GM12872 (cell line): Measurements from ENCODE around the gene SLC25A22.

ENCODE experiments used
- TF ChIP-seq, protein P1 (sequence below): IDR thresholded peaks from 3 replicates; pipeline ENCODE4 v1.5.1; 2011; ENCODE audit warnings: low read depth, mild to moderate bottlenecking, low read length, moderate library complexity; ENCODE audit not compliant: insufficient read depth

SLC25A22 gene

GRCh38 chr11:843086-843734 is 45.1 kb upstream of the SLC25A22 start:
- TF ChIP-seq, protein P1, sequence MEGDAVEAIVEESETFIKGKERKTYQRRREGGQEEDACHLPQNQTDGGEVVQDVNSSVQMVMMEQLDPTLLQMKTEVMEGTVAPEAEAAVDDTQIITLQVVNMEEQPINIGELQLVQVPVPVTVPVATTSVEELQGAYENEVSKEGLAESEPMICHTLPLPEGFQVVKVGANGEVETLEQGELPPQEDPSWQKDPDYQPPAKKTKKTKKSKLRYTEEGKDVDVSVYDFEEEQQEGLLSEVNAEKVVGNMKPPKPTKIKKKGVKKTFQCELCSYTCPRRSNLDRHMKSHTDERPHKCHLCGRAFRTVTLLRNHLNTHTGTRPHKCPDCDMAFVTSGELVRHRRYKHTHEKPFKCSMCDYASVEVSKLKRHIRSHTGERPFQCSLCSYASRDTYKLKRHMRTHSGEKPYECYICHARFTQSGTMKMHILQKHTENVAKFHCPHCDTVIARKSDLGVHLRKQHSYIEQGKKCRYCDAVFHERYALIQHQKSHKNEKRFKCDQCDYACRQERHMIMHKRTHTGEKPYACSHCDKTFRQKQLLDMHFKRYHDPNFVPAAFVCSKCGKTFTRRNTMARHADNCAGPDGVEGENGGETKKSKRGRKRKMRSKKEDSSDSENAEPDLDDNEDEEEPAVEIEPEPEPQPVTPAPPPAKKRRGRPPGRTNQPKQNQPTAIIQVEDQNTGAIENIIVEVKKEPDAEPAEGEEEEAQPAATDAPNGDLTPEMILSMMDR, result peak; percentile 11; the same call in 1 of the 3 replicates

DNA sequence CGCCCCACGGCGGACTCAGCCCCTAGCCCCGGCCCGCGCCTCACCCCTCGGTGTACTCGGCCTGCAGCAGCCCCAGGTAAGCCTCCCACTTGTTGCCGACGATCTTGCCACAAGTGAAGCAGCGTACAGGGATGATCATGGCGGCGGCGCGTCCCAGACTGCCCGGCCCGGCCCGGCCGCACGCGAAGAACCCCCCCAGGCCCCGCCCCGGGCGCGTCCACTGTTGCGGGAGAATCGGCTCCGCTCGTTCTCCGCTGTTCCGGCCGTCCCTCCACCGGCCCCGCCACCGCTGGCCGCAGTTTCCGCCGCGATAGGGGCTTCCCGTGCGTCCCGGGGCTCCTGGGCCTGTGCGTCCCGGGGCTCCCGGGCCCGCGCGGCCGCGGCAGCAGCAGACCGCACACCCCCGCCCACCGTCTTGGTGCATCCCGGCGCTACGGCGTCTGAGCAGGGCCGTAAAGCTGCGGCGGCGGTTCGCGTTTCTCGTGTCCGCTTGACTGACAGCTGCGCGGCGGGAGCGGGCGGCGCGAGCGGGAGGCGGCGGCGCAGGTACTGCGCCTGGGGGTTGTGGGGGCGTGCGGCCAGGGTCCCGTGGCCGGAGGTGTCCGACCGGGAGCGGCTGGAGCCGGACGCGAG is 44.4 kb upstream of the SLC25A22 start, which contains the start of the genes POLR2L and TSPAN4:
Gene POLR2L, minus strand, starts transcription at position 160 of the 633 bp plus-strand sequence. Its CDS starts 21 bp downstream, at position 139.
Gene TSPAN4, plus strand, starts transcription at position 483 of the 633 bp plus-strand sequence. CDS start 7,453 bp downstream, outside the sequence.
- TF ChIP-seq, protein P1, result no peak

DNA sequence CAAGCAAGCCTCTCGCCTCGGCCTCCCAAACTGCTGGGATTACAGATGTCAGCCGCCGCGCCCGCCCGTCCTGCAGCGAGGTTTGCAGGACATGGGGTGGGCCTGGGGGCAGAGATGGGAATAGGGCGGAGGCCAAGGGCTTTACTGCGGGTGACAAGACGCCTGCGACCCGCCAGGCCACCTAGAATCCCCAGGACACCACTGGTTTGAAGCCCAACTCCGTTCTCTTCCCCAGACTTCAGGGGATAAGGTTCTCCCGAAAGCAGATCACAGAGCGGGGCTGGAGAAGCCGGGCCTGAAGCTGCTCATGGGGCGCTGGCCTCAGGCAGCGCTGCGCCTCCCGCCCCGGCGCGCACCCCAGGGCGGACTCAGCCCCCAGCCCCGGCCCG is 43.9 kb upstream of the SLC25A22 start:
- TF ChIP-seq, protein P1, result no peak

DNA sequence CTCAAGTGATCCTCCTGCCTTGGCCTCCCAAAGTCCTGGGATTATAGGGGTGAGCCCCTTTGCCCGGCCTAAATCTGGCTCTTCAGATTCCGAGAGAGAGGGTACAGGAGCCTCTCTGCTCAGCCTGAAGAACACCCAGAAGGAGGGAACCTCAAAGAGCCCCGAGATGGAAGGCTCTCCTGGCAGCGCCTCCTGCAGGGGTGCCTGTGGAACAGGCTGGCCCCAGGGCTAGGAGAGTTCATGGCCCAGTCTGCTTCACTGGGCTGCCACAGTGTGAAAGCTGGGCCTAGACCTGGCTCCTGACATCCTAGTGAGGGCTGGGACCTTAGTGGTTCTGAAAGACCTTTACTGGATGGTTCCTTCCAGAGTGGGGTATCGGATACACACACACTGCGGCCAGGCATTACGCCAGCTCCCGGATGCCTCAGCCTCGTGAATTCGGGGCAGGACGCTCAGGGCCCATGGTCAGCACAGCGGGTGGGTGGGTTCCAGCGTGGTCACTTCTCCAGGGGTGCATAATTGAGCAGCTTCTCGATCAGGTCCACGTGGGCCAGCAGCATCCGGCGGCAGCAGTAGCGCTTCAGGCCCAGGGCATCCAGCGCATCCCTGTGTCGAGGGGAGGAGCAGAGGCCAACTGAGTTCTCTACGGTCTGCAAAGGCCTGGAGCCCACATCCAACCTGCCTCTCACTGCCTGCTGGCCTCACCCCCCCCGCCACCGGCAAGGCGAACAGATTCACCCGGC is 42.0 kb upstream of the SLC25A22 start:
- TF ChIP-seq, protein P1, result peak; percentile 52

DNA sequence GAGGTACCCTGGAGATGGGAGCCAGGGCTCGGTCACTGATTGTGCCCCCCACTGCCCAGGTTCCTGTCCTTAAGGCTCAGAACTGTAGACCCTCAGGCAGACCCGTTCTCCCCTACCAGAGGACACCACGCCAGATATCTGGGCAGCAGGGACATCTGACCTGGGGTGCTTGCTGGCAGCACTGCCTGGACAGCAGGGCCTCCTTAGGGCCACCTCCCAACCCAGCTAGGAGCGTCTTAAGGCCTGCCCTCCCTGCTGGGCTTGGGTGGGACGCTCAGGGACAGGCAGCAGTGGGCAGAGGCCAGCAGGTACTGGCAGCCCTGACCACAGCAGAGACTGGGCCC is 41.2 kb upstream of the SLC25A22 start:
- TF ChIP-seq, protein P1, result no peak

DNA sequence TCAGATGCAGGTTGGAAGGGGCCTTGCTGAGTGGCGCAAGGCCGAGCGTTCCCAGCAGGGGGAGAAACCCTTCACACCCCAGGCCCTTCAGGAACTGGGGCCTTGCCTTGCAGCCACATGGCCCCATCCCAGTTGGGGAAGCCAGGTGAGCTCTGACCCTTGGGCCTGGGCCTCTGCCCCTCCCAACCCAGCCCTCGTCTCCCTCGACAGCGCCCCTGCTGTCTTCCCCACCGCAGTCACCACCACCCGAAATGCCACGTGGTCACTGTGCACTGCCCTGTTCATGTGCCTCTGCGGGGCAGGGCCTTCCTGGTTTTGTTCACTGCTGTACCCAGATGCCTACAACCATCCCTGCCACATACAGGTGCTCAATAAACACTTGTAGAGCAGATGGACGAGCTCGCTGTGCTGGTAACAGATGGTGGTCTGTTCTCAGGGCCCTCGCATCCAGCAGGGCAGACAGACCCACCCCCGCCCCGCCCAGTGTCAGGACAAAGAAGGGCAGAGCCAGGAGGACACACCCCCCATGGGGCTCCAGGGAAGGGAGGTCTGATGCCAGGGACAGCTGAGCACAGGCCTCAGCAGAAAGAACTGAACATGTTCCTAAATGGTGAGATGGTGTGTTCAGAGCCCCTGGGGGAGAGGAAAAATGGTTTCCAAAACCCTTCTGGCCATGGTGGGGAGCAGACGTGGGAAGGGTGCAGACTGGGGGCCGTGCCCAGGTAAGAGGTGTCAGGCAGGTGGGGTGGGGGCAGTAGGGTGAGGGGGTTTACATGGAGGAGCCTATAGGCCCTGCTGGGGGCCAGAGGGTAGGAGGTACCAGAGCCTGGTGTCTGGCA is 40.6 kb upstream of the SLC25A22 start:
- TF ChIP-seq, protein P1, result 0 out of 3 replicates have a peak, but pooled peaks have one; percentile 14
